GM18505 (cell line): Measurements from ENCODE around the gene CHCT1.

Source experiments
- ATAC-seq: cut with Tn5 transposase; IDR thresholded peaks from one replicate; pipeline ENCODE4 v1.9.1; 2021; ENCODE audit not compliant: unreplicated experiment
- POLR2A ChIP-seq: IDR thresholded peaks from 4 replicates; pipeline ENCODE4 v1.6.1; 2011; ENCODE audit warnings: borderline replicate concordance; ENCODE audit not compliant: insufficient read depth, insufficient read length; ENCODE audit errors: extremely low read depth

CHCT1 gene

GRCh38 chr17:60451071-60451470 lies 28.8 kb downstream of the CHCT1 start:
- no peak for TF ChIP-seq POLR2A
- ATAC-seq, result no peak

- no peak for TF ChIP-seq POLR2A
- no peak for ATAC-seq
Measured at GRCh38 chr17:60451965-60452364, 29.7 kb downstream of the CHCT1 start.

DNA sequence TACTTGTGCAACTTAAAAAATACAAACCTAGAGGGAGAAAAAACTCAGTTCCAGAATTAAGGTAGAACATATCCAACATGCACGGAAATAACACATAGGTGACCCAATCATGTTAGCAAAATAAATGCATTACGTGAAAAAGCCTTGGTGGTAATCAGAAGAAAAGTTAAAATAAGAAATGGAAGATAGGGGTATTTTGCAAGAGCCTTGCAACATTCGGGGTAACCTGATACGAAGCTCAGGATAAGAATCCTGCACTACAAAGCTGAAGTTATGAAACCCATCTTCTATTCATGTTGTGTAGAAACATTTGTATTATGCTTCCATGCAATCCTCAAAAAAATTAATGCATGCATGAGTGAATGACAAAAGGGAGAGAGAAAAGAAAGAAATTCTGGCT lies 33.1 kb downstream of the CHCT1 start:
- TF ChIP-seq POLR2A, result no peak
- ATAC-seq, result no peak

DNA sequence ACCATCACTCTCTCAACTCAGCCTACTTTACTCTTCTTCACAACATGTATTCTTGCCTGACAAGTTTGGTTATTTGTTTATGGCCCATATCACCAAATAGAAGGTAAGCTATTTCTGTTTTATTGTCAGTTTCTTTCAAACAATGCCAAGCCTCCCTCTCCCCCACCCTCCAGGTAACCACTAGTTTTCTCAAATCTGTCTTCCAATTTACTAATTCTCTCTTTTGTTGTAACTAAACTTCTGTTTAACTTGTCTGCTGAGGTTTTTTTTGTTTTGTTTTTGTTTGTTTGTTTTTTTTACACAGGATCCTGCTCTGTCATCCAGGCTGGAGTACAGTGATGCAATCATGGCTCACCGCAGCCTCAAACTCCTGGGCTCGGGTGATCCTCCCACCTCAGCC lies 34.9 kb downstream of the CHCT1 start:
- no peak for TF ChIP-seq POLR2A
- no peak for ATAC-seq

DNA sequence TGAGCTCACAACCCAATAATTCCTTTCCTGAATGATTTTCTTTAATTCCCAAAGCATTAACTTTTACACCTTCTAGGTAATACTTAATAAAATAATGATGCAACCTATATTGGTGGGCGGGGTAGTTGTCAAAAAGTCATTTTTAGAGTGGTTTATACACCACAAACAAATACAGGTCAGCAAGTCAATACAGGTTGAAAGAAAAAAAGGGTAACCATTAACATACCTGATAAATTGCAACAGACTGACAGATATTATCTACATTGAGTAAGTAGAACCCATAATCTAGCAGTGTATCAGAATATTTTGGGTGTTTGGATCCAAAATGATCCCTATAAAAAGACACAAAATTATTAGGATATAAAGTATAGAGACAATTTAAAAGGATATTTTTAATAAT lies 39.3 kb downstream of the CHCT1 start:
- TF ChIP-seq POLR2A, result no peak
- ATAC-seq, result no peak

- no peak for TF ChIP-seq POLR2A
- no peak for ATAC-seq
Measured at GRCh38 chr17:60463157-60463835, 41.0 kb downstream of the CHCT1 start.

DNA sequence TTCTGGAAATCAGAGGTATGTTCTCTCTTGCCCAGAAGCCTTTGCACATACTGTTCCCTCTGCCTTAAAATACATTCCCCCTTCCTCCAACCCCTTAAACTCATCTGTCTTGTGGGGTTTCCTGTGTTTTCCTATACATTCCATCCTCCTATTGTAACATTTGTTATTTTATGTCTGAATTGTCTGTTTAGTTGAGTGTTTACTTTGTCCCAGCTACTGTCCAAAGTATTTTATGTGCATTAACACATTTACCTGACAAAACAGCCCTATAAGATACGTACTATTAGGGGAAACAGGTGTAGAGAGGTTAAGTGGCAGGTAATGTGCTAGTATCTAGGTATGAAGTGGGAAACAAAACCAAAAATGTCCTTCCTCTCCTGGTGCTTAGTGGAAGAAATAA lies 42.1 kb downstream of the CHCT1 start:
- TF ChIP-seq POLR2A, result no peak
- no peak for ATAC-seq

- no peak for TF ChIP-seq POLR2A
- ATAC-seq, result no peak
Measured at GRCh38 chr17:60468371-60468770, 46.1 kb downstream of the CHCT1 start.

DNA sequence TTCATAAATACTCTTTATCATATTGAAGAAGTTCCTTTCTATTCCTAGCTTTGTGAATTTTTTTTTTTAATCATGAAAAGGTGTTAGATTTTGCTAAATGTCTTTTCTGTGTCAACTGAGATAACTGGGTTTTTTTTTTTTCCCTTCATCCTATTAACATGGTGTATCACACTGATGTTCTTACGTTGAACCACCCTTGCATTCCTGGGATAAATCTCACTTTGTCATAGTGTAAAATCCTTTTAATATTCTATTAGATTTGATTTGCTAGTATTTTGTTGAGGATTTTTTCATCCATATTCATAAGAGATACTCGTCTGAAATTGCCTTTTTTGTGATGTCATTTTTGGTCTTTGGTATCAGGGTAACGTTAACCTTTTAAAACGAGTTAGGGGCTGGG lies 49.2 kb downstream of the CHCT1 start:
- no peak for ATAC-seq
- no peak for TF ChIP-seq POLR2A

- no peak for TF ChIP-seq POLR2A
- ATAC-seq, result no peak
Measured at GRCh38 chr17:60472449-60472848, 50.2 kb downstream of the CHCT1 start.

DNA sequence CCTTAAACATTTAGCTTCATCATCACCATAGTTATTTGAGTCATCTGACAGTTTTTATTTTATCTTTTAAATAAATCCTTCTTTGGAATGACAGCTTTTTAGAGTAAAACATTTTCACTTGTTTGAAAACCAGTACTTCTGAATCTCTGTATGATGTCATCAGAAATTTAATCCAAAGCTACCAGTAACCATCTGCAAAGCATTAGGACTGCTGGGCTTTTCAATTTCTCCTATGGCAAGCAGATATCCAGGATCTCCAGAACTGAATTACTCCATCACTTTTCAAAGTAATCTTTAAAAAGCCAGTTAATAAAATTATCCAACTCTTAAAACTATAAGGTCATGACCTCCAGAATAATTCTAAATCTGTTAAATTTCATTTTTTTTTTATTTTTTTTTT lies 51.5 kb downstream of the CHCT1 start:
- no peak for TF ChIP-seq POLR2A
- ATAC-seq, result no peak
